Keratinocyte (primary cell): ENCODE measurements around the gene HGF. TPM values are rescaled to one million over a fixed set of nuclear protein-coding genes. Genes with fewer than 3 reads are reported as not detected.

ENCODE experiments used
- DNase-seq: peaks from one replicate; pipeline ENCODE4 v3.0.0-alpha.2; 2011; ENCODE audit warnings: low read depth, missing footprints, low spot score
- FAIRE-seq: peaks from 2 replicates; lab custom pipeline; 2011; peaks lifted over from hg19 to GRCh38; lab: Jason Lieb, UNC
- H2AFZ ChIP-seq: 2 replicates; pipeline ENCODE4 v1.6.0; 2012; ENCODE audit warnings: low read length, control low read depth, inconsistent platforms; ENCODE audit not compliant: control insufficient read depth
- H3K27ac ChIP-seq: 2 replicates; pipeline ENCODE4 v1.5.1; 2011; ENCODE audit warnings: low read length; ENCODE audit not compliant: control insufficient read depth, insufficient read depth
- H3K27me3 ChIP-seq: 3 replicates; pipeline ENCODE4 v1.6.0; 2011; ENCODE audit warnings: low read length; ENCODE audit not compliant: control insufficient read depth, insufficient read depth; ENCODE audit errors: extremely low read depth
- H3K36me3 ChIP-seq, 2 experiments: 2 replicates in 1 of 2; 3 replicates in 1 of 2; pipeline ENCODE4 v1.5.1; 2011; ENCODE audit warnings: low read length in 2 of 2, mild to moderate bottlenecking in 1 of 2; ENCODE audit not compliant: control insufficient read depth in 2 of 2, insufficient read depth in 2 of 2; ENCODE audit errors: extremely low read depth in 1 of 2
- H3K4me1 ChIP-seq: 3 replicates; pipeline ENCODE4 v1.5.1; 2011; ENCODE audit warnings: low read length; ENCODE audit not compliant: control insufficient read depth, insufficient read depth; ENCODE audit errors: extremely low read depth
- H3K4me2 ChIP-seq: 3 replicates; pipeline ENCODE4 v1.6.0; 2011; ENCODE audit warnings: low read depth, low read length; ENCODE audit not compliant: control insufficient read depth, insufficient read depth; ENCODE audit errors: extremely low read depth
- H3K4me3 ChIP-seq, 3 experiments: fragments of 200-600 bp in 1 of 3; sonication (generic) in 1 of 3; 2 replicates in 2 of 3; 3 replicates in 1 of 3; pipeline ENCODE4 v1.5.1; 2011 to 2016; ENCODE audit warnings: low read length in 3 of 3, mild to moderate bottlenecking in 3 of 3, control low read depth in 2 of 3, inconsistent platforms in 1 of 3, low read depth in 1 of 3, mixed read lengths in 1 of 3, mixed run types in 1 of 3, moderate library complexity in 1 of 3; ENCODE audit not compliant: control insufficient read depth in 2 of 3, insufficient read depth in 2 of 3; ENCODE audit errors: extremely low read depth in 1 of 3
- H3K79me2 ChIP-seq: 2 replicates; pipeline ENCODE4 v1.6.0; 2012; ENCODE audit warnings: low read length; ENCODE audit not compliant: control insufficient read depth, insufficient read depth
- H3K9ac ChIP-seq: 3 replicates; pipeline ENCODE4 v1.6.0; 2011; ENCODE audit warnings: low read length; ENCODE audit not compliant: control insufficient read depth, insufficient read depth; ENCODE audit errors: extremely low read depth
- H3K9me1 ChIP-seq: 3 replicates; pipeline ENCODE4 v1.6.0; 2011; ENCODE audit warnings: low read length; ENCODE audit not compliant: control insufficient read depth, insufficient read depth; ENCODE audit errors: extremely low read depth
- H3K9me3 ChIP-seq: 2 replicates; pipeline ENCODE4 v1.5.1; 2012; ENCODE audit warnings: low read depth, low read length; ENCODE audit not compliant: control insufficient read depth
- H4K20me1 ChIP-seq: 3 replicates; pipeline ENCODE4 v1.6.0; 2011; ENCODE audit warnings: low read length; ENCODE audit not compliant: control insufficient read depth, insufficient read depth; ENCODE audit errors: extremely low read depth
- EZH2 ChIP-seq: IDR thresholded peaks from one replicate; pipeline ENCODE4 v1.6.1; 2012; ENCODE audit warnings: inconsistent platforms, mild to moderate bottlenecking, low read length, moderate library complexity
- dilution Hi-C: fragments of 300-500 bp; cut with MboI; formaldehyde crosslinking; loops from one replicate; pipeline ENCODE4 v1.7.0; 2020; ENCODE audit warnings: low sequenced_read_pairs; ENCODE audit not compliant: extremely low pct_ligation_motif_present
- polyA plus RNA-seq, 5 experiments: library from polyadenylated mRNA; depleted of rRNA in 3 of 5; stranded (reverse) in 3 of 5; stranded (forward) in 1 of 5; unstranded in 1 of 5; fragments of >200 nt; gene quantifications; 1 replicate in 1 of 5; 2 replicates in 3 of 5; 3 replicates in 1 of 5; pipeline versions ENCODE4 v1.2.1 to v1.2.3, GENCODE V29; 2011 to 2012; ENCODE audit warnings: missing spikeins in 2 of 5, low read depth in 1 of 5, low replicate concordance in 1 of 5
- TF ChIP-seq, protein P1 (sequence below), 3 experiments: IDR thresholded peaks in 1 of 3; conservative IDR thresholded peaks in 1 of 3; optimal IDR thresholded peaks in 1 of 3; 2 replicates in 2 of 3; 3 replicates in 1 of 3; pipeline versions ENCODE3 to v1.5.1; 2011; ENCODE audit warnings: low read length in 3 of 3, mild to moderate bottlenecking in 3 of 3, moderate library complexity in 2 of 3, control low read depth in 1 of 3, inconsistent platforms in 1 of 3; ENCODE audit not compliant: insufficient read depth in 2 of 3; ENCODE audit errors: extremely low read depth in 1 of 3

Gene HGF
- polyA plus RNA-seq, 1 donor (not counting 4 experiments of a cell fraction or from before 2014, with no cell fraction given): not detected

DNA sequence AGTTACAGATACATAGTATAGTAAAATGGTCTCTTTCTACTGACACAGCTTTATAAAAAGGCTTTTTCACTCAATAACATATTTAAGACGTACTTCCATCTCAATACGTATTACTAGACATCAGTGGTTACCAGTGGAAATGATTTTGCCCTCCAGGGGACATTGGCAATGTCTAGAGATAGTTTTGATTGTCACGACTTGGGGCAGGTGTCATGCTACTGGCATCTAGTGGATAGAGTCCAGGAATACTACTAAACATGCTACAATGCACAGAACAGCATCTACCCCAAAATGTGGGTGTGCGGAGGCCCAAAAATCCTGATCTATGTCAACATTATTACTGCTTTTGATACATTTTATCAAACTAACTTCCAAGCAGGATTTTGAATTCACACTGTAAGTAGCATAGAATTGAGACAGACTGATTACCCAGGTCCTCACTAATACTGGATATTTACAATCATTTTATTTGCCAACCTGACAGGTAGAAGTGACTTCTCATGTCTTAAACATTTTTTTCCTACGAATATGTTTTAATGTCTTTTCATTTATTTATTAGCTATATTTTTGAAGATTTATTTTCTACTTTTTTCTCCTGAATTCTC lies 53.8 kb downstream of the HGF start:
- no peaks in the 10 kb centered on the region for H3K9me3 ChIP-seq
- H3K36me3 ChIP-seq: no peaks in the 10 kb centered on the region
- dilution Hi-C loops: no loop called here
- H3K9me1 ChIP-seq: no peaks in the 10 kb centered on the region
- H4K20me1 ChIP-seq: no peaks in the 10 kb centered on the region
- no peak overlapping the region for H3K9ac ChIP-seq
- FAIRE-seq (no peak), DNase-seq (no peak)
- H3K79me2 ChIP-seq: no peaks in the 10 kb centered on the region
- no peak overlapping the region for H2AFZ ChIP-seq
- no peak overlapping the region for H3K4me3 ChIP-seq
- no peak overlapping the region for H3K4me2 ChIP-seq
- H3K27ac ChIP-seq: no peak overlapping the region
- no peak for TF ChIP-seq EZH2
- TF ChIP-seq, protein P1, sequence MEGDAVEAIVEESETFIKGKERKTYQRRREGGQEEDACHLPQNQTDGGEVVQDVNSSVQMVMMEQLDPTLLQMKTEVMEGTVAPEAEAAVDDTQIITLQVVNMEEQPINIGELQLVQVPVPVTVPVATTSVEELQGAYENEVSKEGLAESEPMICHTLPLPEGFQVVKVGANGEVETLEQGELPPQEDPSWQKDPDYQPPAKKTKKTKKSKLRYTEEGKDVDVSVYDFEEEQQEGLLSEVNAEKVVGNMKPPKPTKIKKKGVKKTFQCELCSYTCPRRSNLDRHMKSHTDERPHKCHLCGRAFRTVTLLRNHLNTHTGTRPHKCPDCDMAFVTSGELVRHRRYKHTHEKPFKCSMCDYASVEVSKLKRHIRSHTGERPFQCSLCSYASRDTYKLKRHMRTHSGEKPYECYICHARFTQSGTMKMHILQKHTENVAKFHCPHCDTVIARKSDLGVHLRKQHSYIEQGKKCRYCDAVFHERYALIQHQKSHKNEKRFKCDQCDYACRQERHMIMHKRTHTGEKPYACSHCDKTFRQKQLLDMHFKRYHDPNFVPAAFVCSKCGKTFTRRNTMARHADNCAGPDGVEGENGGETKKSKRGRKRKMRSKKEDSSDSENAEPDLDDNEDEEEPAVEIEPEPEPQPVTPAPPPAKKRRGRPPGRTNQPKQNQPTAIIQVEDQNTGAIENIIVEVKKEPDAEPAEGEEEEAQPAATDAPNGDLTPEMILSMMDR (optimal IDR thresholded peaks at IDR 0.05 in 1 of 3, IDR thresholded peaks at IDR 0.05 in 1 of 3, conservative IDR thresholded peaks at IDR 0.05 in 1 of 3; ENCODE audit: extremely low read depth in 1 of 3, insufficient read depth in 2 of 3, low read length in 3 of 3): peak; percentile 58 to 81 (median 59)
- H3K4me1 ChIP-seq: no peaks in the 10 kb centered on the region
- H3K27me3 ChIP-seq: no peaks in the 10 kb centered on the region

GRCh38 chr7:81714306-81714705 lies 55.5 kb downstream of the HGF start:
- H4K20me1 ChIP-seq: no peaks in the 10 kb centered on the region
- H3K4me2 ChIP-seq: no peak overlapping the region
- no peaks in the 10 kb centered on the region for H3K9me3 ChIP-seq
- H3K27ac ChIP-seq: no peak overlapping the region
- no peaks in the 10 kb centered on the region for H3K36me3 ChIP-seq
- H3K79me2 ChIP-seq: no peaks in the 10 kb centered on the region
- TF ChIP-seq, protein P1 (optimal IDR thresholded peaks at IDR 0.05 in 1 of 3, IDR thresholded peaks at IDR 0.05 in 1 of 3, conservative IDR thresholded peaks at IDR 0.05 in 1 of 3; ENCODE audit: extremely low read depth in 1 of 3, insufficient read depth in 2 of 3, low read length in 3 of 3): no peak
- TF ChIP-seq EZH2: no peak
- H3K4me1 ChIP-seq: no peaks in the 10 kb centered on the region
- no peak overlapping the region for H3K9ac ChIP-seq
- dilution Hi-C loops: no loop called here
- no peaks in the 10 kb centered on the region for H3K27me3 ChIP-seq
- no peaks in the 10 kb centered on the region for H3K9me1 ChIP-seq
- DNase-seq: no peak
- no peak overlapping the region for H3K4me3 ChIP-seq
- FAIRE-seq: no peak
- H2AFZ ChIP-seq: no peak overlapping the region
